OCI-LY1 (cell line): Measurements from ENCODE around the gene SLC6A8.

Experiments used
- H2AFZ ChIP-seq: fragments of 200-600 bp; sonication (generic), shearing (Covaris generic); 2 replicates; pipeline ENCODE4 v1.6.0; 2014; ENCODE audit warnings: antibody characterized with exemption, mild to moderate bottlenecking, low read length
- H3F3A ChIP-seq: fragments of 200-600 bp; sonication (generic), shearing (Covaris generic); 2 replicates; pipeline ENCODE4 v1.6.0; 2014; ENCODE audit warnings: mild to moderate bottlenecking, antibody characterized with exemption, low read length, moderate library complexity; ENCODE audit not compliant: insufficient read depth
- H3K27ac ChIP-seq: fragments of 200-600 bp; sonication (generic); 2 replicates; pipeline ENCODE4 v1.5.1; 2014; ENCODE audit warnings: low read length, mixed run types, mild to moderate bottlenecking, low read depth; ENCODE audit not compliant: poor library complexity, severe bottlenecking
- H3K27me3 ChIP-seq: fragments of 200-600 bp; sonication (generic); 2 replicates; pipeline ENCODE4 v1.6.0; 2014; ENCODE audit warnings: antibody characterized with exemption, mild to moderate bottlenecking, low read length, moderate library complexity; ENCODE audit not compliant: insufficient read depth
- H3K36me3 ChIP-seq: fragments of 200-600 bp; sonication (generic); 2 replicates; pipeline ENCODE4 v1.6.1; 2014; ENCODE audit warnings: mild to moderate bottlenecking, antibody characterized with exemption, low read length, moderate library complexity, mixed read lengths; ENCODE audit not compliant: insufficient read depth
- H3K4me1 ChIP-seq: fragments of 200-600 bp; sonication (generic); 2 replicates; pipeline ENCODE4 v1.5.1; 2014; ENCODE audit warnings: mild to moderate bottlenecking, low read length, moderate library complexity; ENCODE audit not compliant: insufficient read depth, severe bottlenecking
- H3K4me2 ChIP-seq: fragments of 200-600 bp; sonication (generic), shearing (Covaris generic); 2 replicates; pipeline ENCODE4 v1.6.1; 2014; ENCODE audit warnings: low read length
- H3K4me3 ChIP-seq: fragments of 200-600 bp; sonication (generic); 2 replicates; pipeline ENCODE4 v1.5.1; 2014; ENCODE audit warnings: low read length, low read depth, mild to moderate bottlenecking, mixed read lengths; ENCODE audit not compliant: poor library complexity, severe bottlenecking
- H3K79me2 ChIP-seq: fragments of 200-600 bp; shearing (Covaris generic); 2 replicates; pipeline ENCODE4 v1.6.1; 2016; ENCODE audit warnings: mixed run types, low read length, mixed read lengths; ENCODE audit not compliant: insufficient read depth
- H3K9ac ChIP-seq: fragments of 200-600 bp; sonication (generic), shearing (Covaris generic); 2 replicates; pipeline ENCODE4 v1.6.1; 2014; ENCODE audit warnings: mild to moderate bottlenecking, low read length, mixed read lengths
- H3K9me2 ChIP-seq: fragments of 200-600 bp; sonication (generic), shearing (Covaris generic); 2 replicates; pipeline ENCODE4 v1.6.1; 2014; ENCODE audit warnings: low read depth, mild to moderate bottlenecking, low read length, mixed read lengths
- H3K9me3 ChIP-seq: fragments of 200-600 bp; shearing (Covaris generic); 2 replicates; pipeline ENCODE4 v1.6.1; 2014; ENCODE audit warnings: low read length, mixed read lengths
- H4K20me1 ChIP-seq: fragments of 200-600 bp; sonication (generic), shearing (Covaris generic); 2 replicates; pipeline ENCODE4 v1.6.0; 2016; ENCODE audit warnings: mild to moderate bottlenecking, low read length; ENCODE audit not compliant: insufficient read depth
- EZH2 ChIP-seq: fragments of 200-600 bp; sonication (generic), shearing (Covaris generic); IDR thresholded peaks from 2 replicates; pipeline ENCODE4 v1.8.0; 2017; ENCODE audit warnings: borderline replicate concordance, mixed run types, mild to moderate bottlenecking, antibody characterized with exemption, low read length, moderate library complexity, mixed read lengths
- TF ChIP-seq, protein P1 (sequence below): fragments of 200-600 bp; sonication (generic), shearing (Covaris generic); IDR thresholded peaks from 2 replicates; pipeline ENCODE4 v1.5.1; 2017; ENCODE audit warnings: mild to moderate bottlenecking, antibody characterized with exemption, low read length, moderate library complexity, mixed read lengths

The SLC6A8 gene

DNA sequence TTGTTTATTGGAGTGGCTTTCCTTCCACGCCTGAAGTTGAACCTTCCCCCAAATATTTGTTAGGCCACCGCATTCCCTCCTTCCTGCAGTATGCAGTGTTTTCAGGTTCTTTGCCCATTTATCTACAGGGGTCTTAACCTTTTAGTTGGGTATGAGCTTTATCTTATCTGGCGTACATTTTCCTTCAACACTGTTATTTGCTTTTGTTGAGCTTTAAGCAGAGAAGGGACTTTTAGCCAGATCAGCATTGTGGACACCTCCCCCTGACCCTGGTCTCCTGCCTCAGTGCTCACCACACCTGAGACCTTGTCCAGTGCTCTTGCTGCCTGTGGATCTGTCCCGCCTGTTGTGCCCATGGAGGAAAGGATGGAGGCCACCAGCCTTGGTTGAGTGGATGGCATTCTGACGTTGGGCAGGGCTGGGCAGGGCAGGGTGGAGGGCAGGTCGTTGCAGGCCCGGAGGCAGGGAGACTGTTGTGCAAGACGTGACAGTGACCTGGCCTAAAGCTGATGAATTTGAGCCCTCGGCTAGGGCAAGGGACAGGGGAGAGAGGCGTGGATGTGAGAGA lies 41.7 kb upstream of the SLC6A8 start:
- Histone ChIP-seq H3K9me3 (no peaks in the 10 kb centered on the region), H3K79me2 (no peaks in the 10 kb centered on the region), H4K20me1 (no peaks in the 10 kb centered on the region), H3K9me2 (no peaks in the 10 kb centered on the region), H2AFZ (no peak overlapping the region), H3K4me3 (no peak overlapping the region), H3K4me1 (no peaks in the 10 kb centered on the region), H3K9ac (no peak overlapping the region), H3K36me3 (no peaks in the 10 kb centered on the region), H3F3A (no peaks in the 10 kb centered on the region), H3K27me3 (no peaks in the 10 kb centered on the region; the same call in 1 of the 2 replicates), H3K27ac (no peak overlapping the region), H3K4me2 (no peak overlapping the region)
- TF ChIP-seq, protein P1, sequence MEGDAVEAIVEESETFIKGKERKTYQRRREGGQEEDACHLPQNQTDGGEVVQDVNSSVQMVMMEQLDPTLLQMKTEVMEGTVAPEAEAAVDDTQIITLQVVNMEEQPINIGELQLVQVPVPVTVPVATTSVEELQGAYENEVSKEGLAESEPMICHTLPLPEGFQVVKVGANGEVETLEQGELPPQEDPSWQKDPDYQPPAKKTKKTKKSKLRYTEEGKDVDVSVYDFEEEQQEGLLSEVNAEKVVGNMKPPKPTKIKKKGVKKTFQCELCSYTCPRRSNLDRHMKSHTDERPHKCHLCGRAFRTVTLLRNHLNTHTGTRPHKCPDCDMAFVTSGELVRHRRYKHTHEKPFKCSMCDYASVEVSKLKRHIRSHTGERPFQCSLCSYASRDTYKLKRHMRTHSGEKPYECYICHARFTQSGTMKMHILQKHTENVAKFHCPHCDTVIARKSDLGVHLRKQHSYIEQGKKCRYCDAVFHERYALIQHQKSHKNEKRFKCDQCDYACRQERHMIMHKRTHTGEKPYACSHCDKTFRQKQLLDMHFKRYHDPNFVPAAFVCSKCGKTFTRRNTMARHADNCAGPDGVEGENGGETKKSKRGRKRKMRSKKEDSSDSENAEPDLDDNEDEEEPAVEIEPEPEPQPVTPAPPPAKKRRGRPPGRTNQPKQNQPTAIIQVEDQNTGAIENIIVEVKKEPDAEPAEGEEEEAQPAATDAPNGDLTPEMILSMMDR: no peak
- TF ChIP-seq EZH2: no peak

DNA sequence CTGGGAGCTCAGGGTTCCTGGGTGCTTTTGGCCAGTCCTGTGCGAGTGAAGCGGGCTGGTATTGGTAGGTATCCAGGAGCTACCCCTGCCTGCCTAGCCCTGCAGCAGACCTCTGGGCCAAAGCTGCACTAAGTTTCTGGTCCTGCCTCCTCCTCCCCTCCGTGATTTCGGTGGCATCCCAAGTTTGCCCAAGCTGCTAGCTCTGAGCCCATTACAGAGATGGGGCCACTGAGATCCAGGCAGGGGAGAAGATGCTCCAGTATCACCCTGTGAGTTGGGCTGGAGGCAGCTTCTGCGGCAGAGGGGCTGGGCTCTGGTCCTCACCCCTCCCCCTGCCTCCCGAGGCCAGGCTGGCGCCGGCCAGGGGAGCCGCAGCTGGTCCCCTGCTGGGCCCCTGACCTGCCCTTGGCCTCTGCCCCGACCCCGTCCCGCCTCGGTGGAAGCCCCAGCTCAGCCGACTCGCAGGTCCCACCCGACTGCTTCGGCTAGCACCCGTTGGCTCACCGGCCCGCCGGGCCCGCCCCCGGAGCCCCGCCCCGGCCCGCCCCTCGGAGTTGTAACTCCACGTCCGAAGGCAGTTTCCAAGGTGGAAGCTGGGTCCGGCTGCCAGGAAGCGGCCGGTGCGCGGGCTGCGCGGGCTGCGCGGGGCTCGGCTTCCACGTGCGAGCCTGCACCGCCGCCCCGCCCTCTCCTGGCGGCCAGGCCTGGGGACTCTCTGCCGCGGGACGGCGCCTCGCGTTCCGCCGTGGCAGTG lies 40.9 kb upstream of the SLC6A8 start, which contains the start of gene DUSP9:
Gene DUSP9 (plus strand): TSS at position 584 of the 754 bp plus-strand sequence. CDS start 751 bp downstream, outside the sequence.
- H3K9ac ChIP-seq: no peak within 1 kb of the TSS
- no peaks in the 10 kb centered on the region for H3K36me3 ChIP-seq
- H3K27ac ChIP-seq: no peak within 1 kb of the TSS
- no peaks in the 10 kb centered on the region for H3K79me2 ChIP-seq
- no peaks in the 10 kb centered on the region for H3K9me2 ChIP-seq
- no peaks in the 10 kb centered on the region for H3F3A ChIP-seq
- H3K9me3 ChIP-seq: no peaks in the 10 kb centered on the region
- H3K27me3 ChIP-seq: no peaks in the 10 kb centered on the region; the same call in 1 of the 2 replicates
- H3K4me1 ChIP-seq: no peaks in the 10 kb centered on the region
- TF ChIP-seq EZH2: no peak
- TF ChIP-seq, protein P1: no peak
- H4K20me1 ChIP-seq: no peaks in the 10 kb centered on the region
- H2AFZ ChIP-seq: no peak within 1 kb of the TSS
- H3K4me3 ChIP-seq: no peak within 1 kb of the TSS
- no peak within 1 kb of the TSS for H3K4me2 ChIP-seq

DNA sequence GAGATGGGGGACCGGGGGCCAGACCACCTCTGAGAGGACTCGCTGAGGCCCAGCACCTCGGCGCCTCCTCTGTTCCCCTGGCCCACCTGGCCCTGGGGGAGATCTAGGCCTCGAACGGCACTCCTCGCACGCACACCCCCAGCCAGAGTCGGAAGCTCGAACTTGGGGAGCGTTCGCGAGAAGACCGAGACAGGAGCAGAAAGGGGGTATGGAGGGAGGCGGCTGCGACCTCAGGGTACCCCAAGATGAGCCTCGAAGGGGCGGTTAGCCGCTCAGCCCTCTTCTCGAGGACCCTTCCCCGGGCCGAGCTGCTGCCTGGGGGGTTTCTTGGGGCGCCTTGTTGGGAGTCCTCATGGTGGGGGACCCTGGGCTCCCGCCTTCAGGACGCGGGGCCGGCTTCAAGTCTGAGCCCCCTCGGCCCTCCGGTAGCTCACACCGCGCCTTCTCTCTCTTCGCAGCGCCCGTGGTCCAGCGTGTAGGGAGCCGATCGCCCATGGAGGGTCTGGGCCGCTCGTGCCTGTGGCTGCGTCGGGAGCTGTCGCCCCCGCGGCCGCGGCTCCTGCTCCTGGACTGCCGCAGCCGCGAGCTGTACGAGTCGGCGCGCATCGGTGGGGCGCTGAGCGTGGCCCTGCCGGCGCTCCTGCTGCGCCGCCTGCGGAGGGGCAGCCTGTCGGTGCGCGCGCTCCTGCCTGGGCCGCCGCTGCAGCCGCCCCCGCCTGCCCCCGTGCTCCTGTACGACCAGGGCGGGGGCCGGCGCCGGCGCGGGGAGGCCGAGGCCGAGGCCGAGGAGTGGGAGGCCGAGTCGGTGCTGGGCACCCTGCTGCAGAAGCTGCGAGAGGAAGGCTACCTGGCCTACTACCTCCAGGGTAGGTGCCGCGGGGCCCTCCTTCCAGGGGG lies 40.0 kb upstream of the SLC6A8 start:
- no peaks in the 10 kb centered on the region for H4K20me1 ChIP-seq
- H3K4me1 ChIP-seq: no peaks in the 10 kb centered on the region
- no peak overlapping the region for H3K4me3 ChIP-seq
- H3K27me3 ChIP-seq: no peaks in the 10 kb centered on the region; the same call in 1 of the 2 replicates
- no peak overlapping the region for H3K4me2 ChIP-seq
- no peaks in the 10 kb centered on the region for H3K9me2 ChIP-seq
- no peaks in the 10 kb centered on the region for H3F3A ChIP-seq
- no peak overlapping the region for H2AFZ ChIP-seq
- H3K9ac ChIP-seq: no peak overlapping the region
- no peaks in the 10 kb centered on the region for H3K79me2 ChIP-seq
- TF ChIP-seq EZH2: no peak
- TF ChIP-seq, protein P1: no peak
- no peaks in the 10 kb centered on the region for H3K36me3 ChIP-seq
- H3K27ac ChIP-seq: no peak overlapping the region
- H3K9me3 ChIP-seq: no peaks in the 10 kb centered on the region
